ENCODE data around the gene BEND7. TPM values are rescaled to one million over a fixed set of nuclear protein-coding genes. Genes with fewer than 3 reads are reported as not detected.

Gene BEND7
- total and polyA plus RNA-seq, 2 donors (not counting 3 experiments of a cell fraction or from before 2014, with no cell fraction given) = 7.3 to 31.7 TPM

DNA sequence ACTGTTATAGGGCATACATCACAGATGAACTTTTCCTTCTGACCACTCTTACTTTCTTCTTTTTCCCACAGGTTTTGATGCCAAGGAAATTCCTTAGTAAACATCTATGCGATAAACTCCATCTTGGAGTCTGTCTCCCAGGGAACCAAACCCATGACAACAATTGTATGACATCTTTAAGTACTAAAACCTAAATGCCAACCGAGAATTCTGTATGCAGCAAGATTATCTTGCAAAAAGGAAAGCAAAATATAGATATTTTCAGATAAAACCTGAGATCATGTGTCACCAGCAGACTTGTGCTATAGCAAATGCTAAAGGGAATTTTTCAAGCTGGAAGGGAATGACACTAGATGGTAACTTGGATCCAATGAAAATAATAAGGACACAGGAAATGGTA lies 22.0 kb upstream of the BEND7 start:
- no peak for FAIRE-seq
- H3K27me3 ChIP-seq (ENCODE audit: control insufficient read depth in 2 of 2, insufficient read depth in 2 of 2, low read length in 2 of 2) = peaks cover 23 to 29% of the 10 kb centered on the region in 2 experiments
- no peaks in the 10 kb centered on the region for H3K9me1 ChIP-seq (replicated peaks; ENCODE audit: control insufficient read depth, extremely low read depth, insufficient read depth, low read length)
- no peaks in the 10 kb centered on the region for H4K20me1 ChIP-seq (replicated peaks; ENCODE audit: control insufficient read depth, extremely low read depth, insufficient read depth, low read length)
- dilution Hi-C loops (cut with MboI; ENCODE audit: extremely low pct_ligation_motif_present, low sequenced_read_pairs) = no loop called here
- H3K4me1 ChIP-seq (ENCODE audit: control insufficient read depth, extremely low read depth, insufficient read depth, low read length) = no peaks in the 10 kb centered on the region
- H3K4me2 ChIP-seq (ENCODE audit: insufficient read depth, low read length) = no peak overlapping the region
- no peaks in the 10 kb centered on the region for H3K9me3 ChIP-seq (replicated peaks; ENCODE audit: control insufficient read depth, insufficient read depth, low read length)
- intact Hi-C loops (cut with micrococcal nuclease) = no loop called here
- H2AFZ ChIP-seq (ENCODE audit: low read depth, low read length) = no peak overlapping the region
- POLR2A ChIA-PET = no interaction called here
- TF ChIP-seq, protein P1, sequence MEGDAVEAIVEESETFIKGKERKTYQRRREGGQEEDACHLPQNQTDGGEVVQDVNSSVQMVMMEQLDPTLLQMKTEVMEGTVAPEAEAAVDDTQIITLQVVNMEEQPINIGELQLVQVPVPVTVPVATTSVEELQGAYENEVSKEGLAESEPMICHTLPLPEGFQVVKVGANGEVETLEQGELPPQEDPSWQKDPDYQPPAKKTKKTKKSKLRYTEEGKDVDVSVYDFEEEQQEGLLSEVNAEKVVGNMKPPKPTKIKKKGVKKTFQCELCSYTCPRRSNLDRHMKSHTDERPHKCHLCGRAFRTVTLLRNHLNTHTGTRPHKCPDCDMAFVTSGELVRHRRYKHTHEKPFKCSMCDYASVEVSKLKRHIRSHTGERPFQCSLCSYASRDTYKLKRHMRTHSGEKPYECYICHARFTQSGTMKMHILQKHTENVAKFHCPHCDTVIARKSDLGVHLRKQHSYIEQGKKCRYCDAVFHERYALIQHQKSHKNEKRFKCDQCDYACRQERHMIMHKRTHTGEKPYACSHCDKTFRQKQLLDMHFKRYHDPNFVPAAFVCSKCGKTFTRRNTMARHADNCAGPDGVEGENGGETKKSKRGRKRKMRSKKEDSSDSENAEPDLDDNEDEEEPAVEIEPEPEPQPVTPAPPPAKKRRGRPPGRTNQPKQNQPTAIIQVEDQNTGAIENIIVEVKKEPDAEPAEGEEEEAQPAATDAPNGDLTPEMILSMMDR (IDR thresholded peaks at IDR 0.05; ENCODE audit: extremely low read depth in 1 of 2, insufficient read depth in 1 of 2, low read depth in 1 of 2, low read length in 2 of 2) = no peak
- TF ChIP-seq, protein P2, sequence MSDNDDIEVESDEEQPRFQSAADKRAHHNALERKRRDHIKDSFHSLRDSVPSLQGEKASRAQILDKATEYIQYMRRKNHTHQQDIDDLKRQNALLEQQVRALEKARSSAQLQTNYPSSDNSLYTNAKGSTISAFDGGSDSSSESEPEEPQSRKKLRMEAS (IDR thresholded peaks at IDR 0.05; ENCODE audit: insufficient read depth, insufficient read length) = no peak
- no peak for TF ChIP-seq EZH2 (IDR thresholded peaks at IDR 0.05; ENCODE audit: borderline replicate concordance, low read depth, low read length, severe bottlenecking)
- TF ChIP-seq POLR2AphosphoS5 (IDR thresholded peaks at IDR 0.05; ENCODE audit: insufficient read depth, low read depth, low read length) = no peak
- TF ChIP-seq POLR2A (IDR thresholded peaks at IDR 0.05; ENCODE audit: low read depth, low read length) = no peak
- no peak for TF ChIP-seq GATA2 (IDR thresholded peaks at IDR 0.05; ENCODE audit: insufficient read depth, insufficient read length, low read depth, low read length)
- no peak for TF ChIP-seq JUN (IDR thresholded peaks at IDR 0.05; ENCODE audit: borderline replicate concordance, insufficient read depth, insufficient read length, low read depth)
- no peak for TF ChIP-seq MYC (IDR thresholded peaks at IDR 0.05; ENCODE audit: low read depth, low read length)
- TF ChIP-seq FOS (IDR thresholded peaks at IDR 0.05; ENCODE audit: borderline replicate concordance, insufficient read depth, low read length) = no peak
- no TSS peak for BruUV-seq (replicated peaks)
- no peaks in the 10 kb centered on the region for H3K36me3 ChIP-seq (ENCODE audit: control insufficient read depth in 2 of 2, extremely low read depth in 1 of 2, insufficient read depth in 2 of 2, low read length in 2 of 2)
- H3K9ac ChIP-seq (replicated peaks; ENCODE audit: extremely low read depth, insufficient read depth, low read length) = no peak overlapping the region
- DNase-seq (ENCODE audit: low read depth, low spot score) = no peak
- H3K4me3 ChIP-seq (replicated peaks in 1 of 3; ENCODE audit: insufficient read depth in 1 of 3, low read depth in 1 of 3, low read length in 3 of 3) = no peak overlapping the region
- CTCF ChIA-PET = no interaction called here
- H3K79me2 ChIP-seq (ENCODE audit: control insufficient read depth, insufficient read depth, low read length) = no peaks in the 10 kb centered on the region
- H3K27ac ChIP-seq (ENCODE audit: insufficient read depth, low read depth, low read length) = no peak overlapping the region
